Stimulated activated CD4-positive, alpha-beta T cell treated with anti-CD3 and anti-CD28 coated beads, Interleukin-4, amount 100 ng/mL, for 4 hours (primary cell): ENCODE data around the gene ECHS1.
A peak's percentile ranks its signal among the peaks of the same experiment; 100 is the strongest.
"Not testable (repeated sequence)": the region's sequence is repeated elsewhere in the genome, so short reads cannot be mapped to it uniquely, and the experiment has no call there.

Experiments
- DNase-seq, 2 experiments: peaks; one replicate each; pipeline ENCODE4 v3.0.0-alpha.2; 2020

ECHS1 gene

GRCh38 chr10:133397938-133398337, 24.8 kb upstream of the ECHS1 start:
- no peak for DNase-seq

DNA sequence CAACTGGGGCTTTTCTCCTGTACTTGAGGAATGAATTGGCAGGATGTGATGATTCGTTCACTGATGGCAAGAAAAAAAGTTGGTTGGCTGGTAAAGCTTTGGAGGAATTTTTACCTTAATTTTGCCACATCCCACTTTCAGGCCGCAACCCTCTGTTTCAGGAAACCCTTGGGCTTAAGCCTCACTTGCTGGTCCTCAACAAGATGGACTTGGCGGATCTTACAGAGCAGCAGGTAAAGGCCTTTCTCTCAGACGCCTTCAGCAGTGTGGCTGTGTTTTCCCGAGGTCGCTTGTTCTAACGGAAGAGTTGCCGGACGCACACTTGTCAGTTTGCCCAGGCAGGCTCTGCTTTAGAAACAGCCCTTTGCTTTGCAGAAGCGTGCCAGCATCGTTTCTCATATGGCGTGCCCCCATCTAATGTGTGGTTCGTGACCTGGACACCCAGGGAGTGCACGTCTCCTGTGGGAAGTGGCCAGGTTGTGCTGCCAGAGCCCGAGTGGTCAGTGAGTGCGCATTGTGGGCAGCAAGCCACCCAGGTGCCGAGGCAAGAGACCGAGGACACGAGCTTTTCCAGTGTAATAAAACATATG, 23.0 kb upstream of the ECHS1 start:
- no peak for DNase-seq

GRCh38 chr10:133394801-133395221, 21.7 kb upstream of the ECHS1 start:
- DNase-seq = no peak

DNA sequence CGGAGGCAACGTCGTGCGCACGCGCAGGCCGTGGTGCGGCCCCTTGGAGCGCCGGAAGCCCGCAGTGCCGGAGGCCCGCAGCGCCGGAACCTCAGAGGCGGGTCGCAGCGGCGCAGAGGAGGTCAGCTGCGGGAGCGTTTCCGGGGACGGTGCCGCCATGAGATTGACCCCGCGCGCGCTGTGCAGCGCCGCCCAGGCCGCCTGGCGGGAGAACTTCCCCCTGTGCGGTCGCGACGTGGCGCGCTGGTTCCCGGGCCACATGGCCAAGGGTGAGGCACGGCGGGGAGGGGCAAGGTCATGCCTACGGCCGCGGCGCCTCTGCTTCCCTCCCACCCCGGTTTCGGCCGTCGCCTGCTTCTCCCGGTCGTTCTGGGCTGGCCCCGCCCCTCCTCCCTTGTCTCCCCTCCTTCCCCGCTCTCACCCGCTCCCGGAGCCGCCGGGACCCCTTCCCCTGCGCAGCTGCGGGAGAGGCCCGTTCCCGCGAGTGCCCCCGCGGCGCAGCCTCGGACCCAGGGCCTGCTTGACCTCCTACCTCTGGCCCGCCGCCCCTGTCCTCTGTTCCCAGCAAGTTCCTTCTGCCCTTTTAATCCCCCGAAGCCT, 21.0 kb upstream of the ECHS1 start, which contains the start of gene MTG1:
MTG1 (plus strand) TSS at position 94 of the 600 bp plus-strand sequence; CDS start at position 158, 64 bp downstream.
- DNase-seq = peak; percentile 92 to 96

DNA sequence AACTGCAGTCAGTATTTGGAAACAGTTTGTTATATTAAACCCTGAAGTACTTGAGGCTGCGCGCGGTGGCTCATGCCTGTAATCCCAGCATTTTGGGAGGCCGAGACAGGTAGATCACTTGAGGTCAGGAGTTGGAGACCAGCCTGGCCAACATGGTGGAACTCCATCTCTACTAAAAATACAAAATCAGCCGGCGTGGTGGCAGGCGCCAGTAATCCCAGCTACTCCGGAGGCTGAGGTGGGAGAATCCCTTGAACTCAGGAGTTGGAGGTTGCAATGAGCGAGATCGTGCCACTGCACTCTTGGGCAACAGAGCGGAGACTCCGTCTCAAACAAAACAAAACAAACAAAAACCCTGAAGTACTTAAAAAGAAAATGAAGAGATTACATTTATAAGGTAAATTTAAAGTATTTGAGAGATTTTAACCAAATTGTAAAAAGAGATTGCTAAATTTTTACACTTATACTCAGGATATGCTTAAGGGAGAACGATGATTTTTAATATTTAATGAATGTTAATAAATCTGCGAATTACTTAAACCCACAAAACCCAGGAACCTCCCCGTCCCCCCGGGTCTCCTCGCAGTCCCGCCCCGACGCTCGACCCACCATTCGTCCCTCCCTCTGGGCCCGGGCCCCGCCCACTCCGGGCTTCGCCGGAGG, 20.4 kb upstream of the ECHS1 start:
- DNase-seq = no peak

DNA sequence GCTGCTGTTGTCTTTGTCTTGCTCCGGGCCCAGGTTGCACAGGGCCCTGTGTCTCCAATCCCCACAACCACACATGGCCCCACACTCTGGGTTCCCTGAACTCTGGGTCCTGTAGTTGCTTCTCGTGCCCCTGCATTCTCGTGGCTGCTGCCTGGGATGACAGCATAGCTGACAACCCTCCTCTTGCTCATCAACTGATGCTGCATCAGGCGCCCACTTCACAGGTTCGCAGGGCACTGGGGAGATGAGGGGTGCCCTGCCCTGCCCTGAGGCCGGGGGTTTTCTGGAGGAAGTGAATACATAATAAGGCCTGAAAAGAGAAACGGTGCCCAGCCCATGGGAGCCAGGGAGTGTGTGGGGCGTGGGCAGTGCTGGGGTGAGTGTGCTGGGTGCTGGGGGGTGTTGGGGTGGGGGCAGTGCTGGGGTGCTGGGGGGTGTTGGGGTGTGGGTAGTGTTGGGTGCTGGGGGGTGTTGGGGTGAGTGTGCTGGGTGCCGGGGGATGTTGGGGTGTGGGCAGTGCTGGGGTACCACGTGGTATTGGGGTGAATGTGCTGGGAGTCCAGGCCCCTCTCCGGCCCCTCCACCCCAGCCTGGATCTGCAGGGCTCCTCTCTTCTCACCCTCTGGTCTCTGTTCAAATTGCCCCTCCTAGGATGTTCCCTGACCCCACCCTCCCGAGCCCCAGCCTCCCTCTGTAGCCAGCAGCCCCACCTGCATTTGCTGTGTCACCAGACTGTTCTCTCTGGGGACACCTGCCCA, 18.8 kb upstream of the ECHS1 start:
- no peak for DNase-seq

DNA sequence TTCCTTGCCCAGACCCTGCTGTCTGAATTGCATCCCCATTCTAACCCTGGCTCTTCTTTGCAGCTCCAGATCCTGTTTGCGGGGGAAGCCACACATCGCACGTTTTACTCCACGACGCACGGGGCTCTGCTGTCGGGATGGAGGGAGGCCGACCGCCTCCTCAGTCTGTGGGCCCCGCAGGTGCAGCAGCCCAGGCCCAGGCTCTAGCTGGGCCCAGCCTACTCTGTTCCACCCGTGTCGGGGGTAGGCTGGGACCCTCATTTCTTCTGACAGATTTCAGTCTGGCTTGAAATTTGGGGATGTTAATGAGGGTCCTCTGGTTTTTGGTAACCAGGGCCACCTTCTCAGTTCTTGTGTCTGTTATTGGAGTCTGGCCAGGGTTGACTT, 18.1 kb upstream of the ECHS1 start:
- DNase-seq = no peak

DNA sequence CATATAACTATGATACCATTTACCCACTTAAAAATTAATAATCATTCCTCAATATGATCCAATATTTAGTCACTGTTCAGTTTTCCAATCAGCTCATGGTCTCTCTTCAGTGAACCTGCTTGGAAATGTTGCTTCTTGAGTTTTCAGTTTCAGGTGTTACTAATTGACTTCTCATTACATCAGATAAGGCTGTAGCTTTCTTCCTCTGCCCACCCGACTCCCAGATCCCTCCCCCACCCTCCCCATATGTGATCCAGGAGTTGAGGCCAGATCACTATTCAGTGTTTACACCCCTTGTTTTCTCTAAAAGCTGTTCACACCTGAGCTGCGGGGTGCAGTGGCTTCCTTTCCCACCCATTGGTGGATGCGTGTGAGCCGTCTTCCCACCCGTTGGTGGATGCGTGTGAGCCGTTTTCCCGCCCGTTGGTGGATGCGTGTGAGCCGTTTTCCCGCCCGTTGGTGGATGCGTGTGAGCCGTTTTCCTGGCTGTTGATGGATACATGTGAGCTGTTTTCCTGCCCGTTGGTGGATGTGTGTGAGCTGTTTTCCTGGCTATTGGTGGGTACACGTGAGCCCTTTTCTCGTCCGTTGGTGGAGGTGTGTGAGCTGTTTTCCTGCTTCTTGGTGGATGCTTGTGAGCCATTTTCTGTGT, 17.6 kb upstream of the ECHS1 start:
- no peak for DNase-seq

GRCh38 chr10:133388973-133389818, 16.0 kb upstream of the ECHS1 start:
- DNase-seq = peak in 1 of 2 experiments; percentile 23

GRCh38 chr10:133388236-133388972, 15.2 kb upstream of the ECHS1 start:
- DNase-seq = no peak

DNA sequence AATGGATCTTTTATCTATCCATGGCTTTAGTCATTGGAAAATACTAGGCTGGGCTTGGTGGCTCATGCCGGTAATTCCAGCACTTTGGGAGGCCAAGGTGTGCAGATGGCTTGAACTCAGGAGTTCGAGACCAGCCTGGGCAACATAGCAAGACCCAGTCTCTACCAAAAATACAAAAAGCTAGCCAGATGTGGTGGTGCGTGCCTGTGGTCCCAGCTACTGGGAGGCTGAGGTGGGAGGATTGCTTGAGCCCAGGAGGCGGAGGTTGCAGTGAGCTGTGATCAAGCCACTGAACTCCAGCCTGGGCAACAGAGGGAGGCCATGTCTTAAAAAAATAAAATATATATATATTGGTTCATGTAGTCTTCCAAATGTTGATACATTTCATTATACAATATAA, 13.8 kb upstream of the ECHS1 start:
- DNase-seq = not testable (repeated sequence)

- DNase-seq = no peak
These were observed 12.1 kb upstream of the ECHS1 start for GRCh38 chr10:133385214-133385613.

DNA sequence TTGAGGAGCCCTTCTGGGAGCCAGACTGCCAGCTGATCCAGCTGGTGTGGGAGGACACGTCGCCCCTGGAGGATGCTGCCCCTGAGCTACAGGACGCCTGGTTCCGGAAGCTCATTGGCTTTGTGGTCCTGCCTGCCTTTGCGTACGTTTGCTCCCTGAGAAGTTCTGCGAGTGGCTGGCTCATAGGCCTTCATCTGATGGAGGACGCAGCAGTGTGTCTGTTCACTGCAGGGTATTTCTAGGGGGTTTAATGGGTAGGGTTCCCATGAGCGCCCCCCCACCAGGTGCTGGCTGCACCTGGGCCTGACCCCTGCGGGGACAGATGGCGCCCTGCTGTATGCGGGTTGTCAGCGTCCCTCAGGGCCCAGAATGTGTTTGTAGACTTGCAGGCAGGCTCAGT, 10.9 kb upstream of the ECHS1 start:
- no peak for DNase-seq

- DNase-seq = no peak
These were observed 10.4 kb upstream of the ECHS1 start for GRCh38 chr10:133383551-133383950.

DNA sequence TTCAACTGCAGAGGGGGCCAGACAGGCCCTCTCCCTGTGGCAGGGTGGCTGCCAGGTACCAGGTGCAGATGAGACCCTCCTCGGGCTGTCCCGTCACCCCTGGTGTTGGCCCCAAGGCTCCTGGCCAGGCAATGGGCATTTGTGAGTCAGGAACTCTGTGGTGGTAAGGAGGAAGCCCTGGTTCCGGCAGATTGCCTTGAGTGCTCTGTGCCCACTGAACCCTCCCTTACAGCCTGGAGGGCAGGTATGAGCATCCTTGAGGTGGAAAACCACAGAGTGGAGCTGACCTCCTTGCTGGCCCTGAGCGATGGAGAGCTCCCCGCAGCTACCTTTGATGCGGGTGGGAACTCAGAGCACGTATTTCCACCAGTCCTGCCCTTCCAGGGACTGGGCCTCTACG, 7.9 kb upstream of the ECHS1 start:
- DNase-seq = no peak

DNA sequence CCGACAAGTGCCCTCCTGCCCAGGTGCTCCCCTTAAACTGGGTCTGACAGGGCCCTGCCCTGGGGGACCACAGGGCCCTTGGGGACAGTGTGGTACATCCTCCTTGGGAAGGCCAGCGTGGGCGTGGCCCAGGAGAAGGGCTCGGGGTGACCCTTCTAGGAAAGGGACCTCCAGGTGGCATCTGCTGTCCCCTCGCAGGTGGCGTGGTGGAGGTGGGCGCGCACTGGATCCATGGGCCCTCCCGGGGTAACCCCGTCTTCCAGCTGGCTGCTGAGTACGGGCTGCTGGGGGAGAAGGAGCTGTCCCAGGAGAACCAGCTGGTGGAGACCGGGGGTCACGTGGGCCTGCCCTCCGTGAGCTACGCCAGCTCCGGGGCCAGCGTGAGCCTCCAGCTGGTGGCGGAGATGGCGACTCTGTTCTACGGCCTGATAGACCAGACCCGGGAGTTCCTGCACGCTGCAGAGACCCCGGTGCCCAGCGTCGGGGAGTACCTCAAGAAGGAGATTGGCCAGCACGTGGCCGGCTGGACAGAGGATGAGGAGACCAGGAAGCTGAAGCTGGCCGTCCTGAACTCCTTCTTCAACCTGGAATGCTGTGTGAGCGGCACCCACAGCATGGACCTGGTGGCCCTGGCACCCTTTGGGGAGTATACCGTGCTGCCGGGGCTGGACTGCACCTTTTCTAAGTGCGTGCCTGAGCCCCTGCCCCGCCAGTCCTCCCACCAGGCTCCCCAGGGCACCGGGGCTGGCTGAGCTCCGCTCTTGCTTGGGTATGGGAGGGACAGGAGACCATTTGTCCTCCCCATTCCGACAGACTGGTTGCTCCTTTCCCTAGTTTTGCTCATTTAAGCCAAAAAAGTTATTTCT, 6.9 kb upstream of the ECHS1 start:
- DNase-seq = no peak

DNA sequence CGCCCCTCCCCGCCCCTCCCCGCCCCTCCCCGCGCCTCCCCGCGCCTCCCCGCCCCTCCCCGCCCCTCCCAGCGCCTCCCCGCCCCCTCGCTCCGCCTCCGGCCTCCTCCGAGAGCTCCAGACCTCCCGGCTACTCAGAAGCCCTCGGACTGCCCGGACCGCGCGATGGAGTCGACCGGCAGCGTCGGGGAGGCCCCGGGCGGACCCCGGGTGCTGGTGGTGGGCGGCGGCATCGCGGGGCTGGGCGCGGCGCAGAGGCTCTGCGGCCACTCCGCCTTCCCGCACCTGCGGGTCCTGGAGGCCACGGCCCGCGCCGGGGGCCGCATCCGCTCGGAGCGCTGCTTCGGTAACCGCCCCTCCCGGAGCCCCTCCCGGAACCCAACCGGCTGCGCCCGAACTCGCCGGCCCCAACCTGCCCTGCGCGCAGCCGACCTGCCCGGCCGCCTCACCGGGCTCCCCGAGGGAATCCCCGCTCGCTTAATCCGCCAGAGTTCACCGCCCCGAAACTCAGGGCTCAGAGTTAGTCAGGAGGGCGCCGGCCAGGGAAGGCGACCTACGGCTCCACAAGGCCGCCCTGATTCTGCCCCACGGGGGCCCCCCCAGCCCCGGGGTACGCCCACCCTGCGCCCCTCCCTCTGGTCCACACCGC, 6.1 kb upstream of the ECHS1 start, which contains the start of gene PAOX:
PAOX (plus strand) TSS at position 111 of the 649 bp plus-strand sequence; CDS start at position 166, 55 bp downstream.
- peak; percentile 54 to 60 for DNase-seq

GRCh38 chr10:133378251-133379096, 5.3 kb upstream of the ECHS1 start:
- DNase-seq = peak; percentile 51 to 57

- no peak for DNase-seq
These were observed 4.7 kb upstream of the ECHS1 start for GRCh38 chr10:133377818-133378250.
